AG04450 (cell line): ENCODE results near the gene ARHGAP24. TPM values are rescaled to one million over a fixed set of nuclear protein-coding genes. Genes with fewer than 3 reads are reported as not detected.

ENCODE experiments used
- CTCF ChIA-PET: fragments of 300-600, 350-600 bp; formaldehyde crosslinking; extraction: SDS; loops from one replicate; lab custom pipeline; 2022; ENCODE audit warnings: antibody characterized with exemption, inconsistent platforms; lab: Charles Lee
- POLR2A ChIA-PET: fragments of 350-600 bp; formaldehyde crosslinking; extraction: SDS; loops from one replicate; lab custom pipeline; 2021; ENCODE audit warnings: antibody characterized with exemption, inconsistent platforms; lab: Yijun Ruan, JAX
- DNase-seq: peaks from one replicate; pipeline ENCODE4 v3.0.0-alpha.2; 2011; ENCODE audit warnings: low read depth, low spot score
- H3K27ac ChIP-seq: one replicate; pipeline ENCODE4 v1.5.1; 2012; ENCODE audit warnings: low read depth, low read length, control low read depth
- H3K27me3 ChIP-seq: one replicate; pipeline ENCODE4 v1.6.0; 2012; ENCODE audit warnings: low read length; ENCODE audit not compliant: control insufficient read depth, insufficient read depth
- H3K4me3 ChIP-seq: 2 replicates; pipeline ENCODE4 v1.5.1; 2011; ENCODE audit warnings: mild to moderate bottlenecking, low read depth, low read length, control low read depth
- H3K9me3 ChIP-seq: 2 replicates; pipeline ENCODE4 v1.5.1; 2012; ENCODE audit warnings: low read length; ENCODE audit not compliant: control insufficient read depth, insufficient read depth
- polyA plus RNA-seq: library from polyadenylated mRNA; depleted of rRNA; stranded (reverse); fragments of >200 nt; gene quantifications from 2 replicates; pipeline ENCODE4 v1.2.3, GENCODE V29; 2011
- TF ChIP-seq, protein P1 (sequence below): IDR thresholded peaks from 2 replicates; pipeline ENCODE4 v1.5.1; 2011; ENCODE audit warnings: low read depth, low read length, control low read depth, inconsistent platforms

Gene ARHGAP24
- polyA plus RNA-seq, 1 experiment = 16.8 TPM

DNA sequence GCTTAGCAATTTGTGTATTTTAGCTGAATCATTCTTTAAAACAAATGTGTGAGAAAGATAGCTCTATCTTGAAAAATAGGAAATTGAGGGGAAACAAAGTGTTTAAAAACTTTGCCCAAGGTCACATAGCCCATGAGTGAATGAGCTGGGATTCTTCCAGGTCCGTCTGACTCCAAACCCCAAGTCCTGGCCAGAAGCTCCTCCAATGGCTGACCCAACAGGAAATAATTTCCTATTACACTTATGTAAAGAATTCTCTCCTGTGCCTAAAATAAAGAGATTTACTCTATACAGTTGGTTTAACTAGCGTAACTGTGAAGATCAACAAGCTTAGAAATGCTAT, 287.6 kb downstream of the ARHGAP24 start:
- Histone ChIP-seq H3K27me3 (no peaks in the 10 kb centered on the region), H3K9me3 (no peaks in the 10 kb centered on the region), H3K4me3 (no peak overlapping the region), H3K27ac (peak overlapping the region; percentile 79)
- DNase-seq = peak; percentile 65
- ChIA-PET CTCF (interaction anchor here (0.6 to 6.4 kb wide), 11 partner anchors 9 to 614 kb away, joined by 3 to 55 read pairs (median 5); no protein-coding TSS in a partner anchor), POLR2A (interaction anchor here (1.0 to 1.4 kb wide), 3 partner anchors 16 to 287 kb away, joined by 3 to 7 read pairs (median 3); partner anchors contain the start of gene ARHGAP24)
- TF ChIP-seq, protein P1, sequence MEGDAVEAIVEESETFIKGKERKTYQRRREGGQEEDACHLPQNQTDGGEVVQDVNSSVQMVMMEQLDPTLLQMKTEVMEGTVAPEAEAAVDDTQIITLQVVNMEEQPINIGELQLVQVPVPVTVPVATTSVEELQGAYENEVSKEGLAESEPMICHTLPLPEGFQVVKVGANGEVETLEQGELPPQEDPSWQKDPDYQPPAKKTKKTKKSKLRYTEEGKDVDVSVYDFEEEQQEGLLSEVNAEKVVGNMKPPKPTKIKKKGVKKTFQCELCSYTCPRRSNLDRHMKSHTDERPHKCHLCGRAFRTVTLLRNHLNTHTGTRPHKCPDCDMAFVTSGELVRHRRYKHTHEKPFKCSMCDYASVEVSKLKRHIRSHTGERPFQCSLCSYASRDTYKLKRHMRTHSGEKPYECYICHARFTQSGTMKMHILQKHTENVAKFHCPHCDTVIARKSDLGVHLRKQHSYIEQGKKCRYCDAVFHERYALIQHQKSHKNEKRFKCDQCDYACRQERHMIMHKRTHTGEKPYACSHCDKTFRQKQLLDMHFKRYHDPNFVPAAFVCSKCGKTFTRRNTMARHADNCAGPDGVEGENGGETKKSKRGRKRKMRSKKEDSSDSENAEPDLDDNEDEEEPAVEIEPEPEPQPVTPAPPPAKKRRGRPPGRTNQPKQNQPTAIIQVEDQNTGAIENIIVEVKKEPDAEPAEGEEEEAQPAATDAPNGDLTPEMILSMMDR = no peak

DNA sequence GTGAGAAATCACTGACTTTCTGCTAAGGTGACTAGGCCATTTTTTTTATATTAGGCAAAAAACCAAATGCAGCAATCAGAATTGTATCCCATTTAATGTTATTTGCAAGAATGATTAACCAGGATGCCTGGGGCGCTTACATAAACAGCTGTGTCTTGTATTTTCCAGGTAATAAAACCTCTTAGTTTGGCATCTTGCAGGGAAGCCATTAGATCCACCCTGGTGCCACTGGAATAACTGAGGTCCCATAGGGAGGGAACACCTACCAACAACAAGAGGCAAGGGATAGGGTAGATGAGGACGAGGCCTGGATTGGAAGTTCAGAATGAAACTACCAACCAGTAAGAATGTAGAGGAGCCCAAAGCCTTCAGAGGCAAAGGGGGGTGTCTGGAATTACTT, 288.3 kb downstream of the ARHGAP24 start:
- Histone ChIP-seq H3K4me3 (no peak overlapping the region), H3K27ac (no peak overlapping the region), H3K9me3 (no peaks in the 10 kb centered on the region), H3K27me3 (no peaks in the 10 kb centered on the region)
- CTCF ChIA-PET = interaction anchor here (0.9 to 6.4 kb wide), 6 partner anchors 15 to 615 kb away, joined by 3 to 55 read pairs (median 12); no protein-coding TSS in a partner anchor
- TF ChIP-seq, protein P1 = no peak
- DNase-seq = no peak
- POLR2A ChIA-PET = interaction anchor here (1.4 kb wide), 1 partner anchor 16 kb away, joined by 7 read pairs; no protein-coding TSS in a partner anchor

DNA sequence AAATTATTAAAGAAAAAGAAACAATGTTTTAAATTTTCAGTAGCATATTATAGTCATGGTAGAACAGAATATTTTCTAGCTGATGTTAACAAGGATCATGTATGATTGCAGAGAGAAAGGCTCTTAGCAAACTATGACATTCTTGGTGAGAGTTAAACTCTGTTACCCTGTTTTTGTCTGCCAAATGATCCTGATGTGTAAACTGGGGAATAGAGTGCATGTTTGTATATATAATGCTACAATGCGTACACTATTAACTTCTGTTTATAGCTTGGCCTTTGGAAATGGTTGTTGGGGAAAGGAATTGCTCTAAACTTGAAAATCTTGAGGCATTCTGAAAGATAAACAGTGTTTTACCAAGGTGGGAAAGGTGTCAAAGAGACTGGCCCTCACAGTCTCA, 292.7 kb downstream of the ARHGAP24 start:
- Histone ChIP-seq H3K9me3 (no peaks in the 10 kb centered on the region), H3K4me3 (no peak overlapping the region), H3K27me3 (no peaks in the 10 kb centered on the region), H3K27ac (no peak overlapping the region)
- TF ChIP-seq, protein P1 = no peak
- no peak for DNase-seq
- CTCF ChIA-PET = interaction anchor here (1.7 to 2.7 kb wide), 2 partner anchors 12 to 20 kb away, joined by 7 to 11 read pairs; no protein-coding TSS in a partner anchor
- POLR2A ChIA-PET = no interaction called here

DNA sequence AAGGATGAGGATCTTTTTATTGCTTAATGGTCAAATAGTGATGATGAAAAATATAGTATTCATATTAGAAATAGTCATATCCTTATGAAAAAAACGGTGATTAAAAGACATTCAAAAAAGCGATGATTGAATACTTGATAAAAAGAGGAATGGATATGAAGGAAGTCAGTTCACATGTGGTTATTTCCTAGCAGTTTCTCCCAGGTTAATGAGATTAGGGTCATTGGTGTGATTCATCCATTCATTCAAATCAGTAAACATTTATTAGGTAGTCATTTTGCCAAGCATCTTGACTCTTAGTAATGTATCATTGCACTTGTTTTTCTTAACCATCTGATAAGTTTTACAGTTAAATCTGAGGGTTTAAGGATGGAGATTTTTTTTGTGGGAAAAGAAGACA, 294.1 kb downstream of the ARHGAP24 start:
- Histone ChIP-seq H3K27me3 (no peaks in the 10 kb centered on the region), H3K27ac (no peak overlapping the region), H3K9me3 (no peaks in the 10 kb centered on the region), H3K4me3 (no peak overlapping the region)
- no peak for DNase-seq
- TF ChIP-seq, protein P1 = no peak
- POLR2A ChIA-PET = no interaction called here
- CTCF ChIA-PET = interaction anchor here (2.7 to 2.8 kb wide), 2 partner anchors 21 to 28 kb away, joined by 8 to 11 read pairs; no protein-coding TSS in a partner anchor

GRCh38 chr4:85772470-85772869, 297.5 kb downstream of the ARHGAP24 start:
- no peak for DNase-seq

More at GRCh38 chr4:85772470-85772869, 297.5 kb downstream of the ARHGAP24 start:
- Histone ChIP-seq H3K27ac (no peak overlapping the region), H3K9me3 (no peaks in the 10 kb centered on the region), H3K27me3 (no peaks in the 10 kb centered on the region), H3K4me3 (no peak overlapping the region)
- TF ChIP-seq, protein P1 = no peak
- ChIA-PET CTCF (no interaction called here), POLR2A (no interaction called here)
